Trophoblast cell (in vitro differentiated cells and primary cell): ENCODE results near the gene SLX4IP.
A peak's percentile ranks its signal among the peaks of the same experiment; 100 is the strongest.

Source experiments
- DNase-seq, 2 donors: peaks; one replicate each; pipeline ENCODE4 v3.0.0-alpha.2; 2016
- H2AFZ ChIP-seq: 2 replicates; pipeline ENCODE4 v1.6.1; 2013; ENCODE audit warnings: low read length, moderate library complexity, mild to moderate bottlenecking; ENCODE audit not compliant: insufficient read depth, poor library complexity
- H2AK5ac ChIP-seq: 2 replicates; pipeline ENCODE4 v1.6.1; 2013; ENCODE audit warnings: mild to moderate bottlenecking, low read length
- H2BK120ac ChIP-seq: 2 replicates; pipeline ENCODE4 v1.6.1; 2013; ENCODE audit warnings: low read length, mild to moderate bottlenecking, moderate library complexity; ENCODE audit not compliant: insufficient read depth, poor library complexity
- H2BK12ac ChIP-seq: 2 replicates; pipeline ENCODE4 v1.6.1; 2013; ENCODE audit warnings: mild to moderate bottlenecking, low read length, moderate library complexity
- H2BK5ac ChIP-seq: 2 replicates; pipeline ENCODE4 v1.6.1; 2013; ENCODE audit warnings: low read length, low read depth, moderate library complexity, mild to moderate bottlenecking; ENCODE audit not compliant: poor library complexity
- H3K14ac ChIP-seq: 2 replicates; pipeline ENCODE4 v1.6.1; 2013; ENCODE audit warnings: mild to moderate bottlenecking, low read length
- H3K18ac ChIP-seq: 2 replicates; pipeline ENCODE4 v1.6.1; 2013; ENCODE audit warnings: mild to moderate bottlenecking, low read length
- H3K23ac ChIP-seq: 2 replicates; pipeline ENCODE4 v1.6.1; 2013; ENCODE audit warnings: low read length
- H3K27ac ChIP-seq: 2 replicates; pipeline ENCODE4 v1.5.1; 2013; ENCODE audit warnings: low read depth, mild to moderate bottlenecking, inconsistent platforms, low read length, moderate library complexity
- H3K27me3 ChIP-seq: 2 replicates; pipeline ENCODE4 v1.6.1; 2013; ENCODE audit warnings: inconsistent platforms, mild to moderate bottlenecking, low read length, moderate library complexity; ENCODE audit not compliant: insufficient read depth
- H3K36me3 ChIP-seq, 2 experiments: 1 replicate in 1 of 2; 2 replicates in 1 of 2; pipeline ENCODE4 v1.6.1; 2013; ENCODE audit warnings: low read length in 2 of 2, mild to moderate bottlenecking in 2 of 2, moderate library complexity in 1 of 2; ENCODE audit not compliant: insufficient read depth in 2 of 2, control insufficient read depth in 1 of 2
- H3K4ac ChIP-seq: 2 replicates; pipeline ENCODE4 v1.6.1; 2013; ENCODE audit warnings: low read depth, mild to moderate bottlenecking, low read length, moderate library complexity
- H3K4me1 ChIP-seq, 2 experiments: 1 replicate in 1 of 2; 2 replicates in 1 of 2; pipeline ENCODE4 v1.6.1; 2013; ENCODE audit warnings: low read length in 2 of 2, mild to moderate bottlenecking in 2 of 2, moderate library complexity in 1 of 2; ENCODE audit not compliant: insufficient read depth in 2 of 2, control insufficient read depth in 1 of 2
- H3K4me2 ChIP-seq: 2 replicates; pipeline ENCODE4 v1.6.1; 2013; ENCODE audit warnings: inconsistent platforms, mild to moderate bottlenecking, low read length, moderate library complexity
- H3K4me3 ChIP-seq: 2 replicates; pipeline ENCODE4 v1.5.1; 2013; ENCODE audit warnings: mild to moderate bottlenecking, low read depth, low read length, inconsistent platforms
- H3K79me1 ChIP-seq: one replicate; pipeline ENCODE4 v1.6.1; 2013; ENCODE audit warnings: low read length
- H3K79me2 ChIP-seq: 2 replicates; pipeline ENCODE4 v1.6.1; 2013; ENCODE audit warnings: low read length, mild to moderate bottlenecking; ENCODE audit not compliant: control insufficient read depth, insufficient read depth, poor library complexity
- H3K9ac ChIP-seq: 2 replicates; pipeline ENCODE4 v1.6.1; 2013; ENCODE audit warnings: mild to moderate bottlenecking, low read length
- H3K9me3 ChIP-seq: 2 replicates; pipeline ENCODE4 v1.6.1; 2013; ENCODE audit warnings: low read depth, mild to moderate bottlenecking, control low read depth, inconsistent platforms, low read length; ENCODE audit not compliant: insufficient read depth
- H4K12ac ChIP-seq: 2 replicates; pipeline ENCODE4 v1.6.1; 2013; ENCODE audit warnings: low read depth, mild to moderate bottlenecking, low read length, moderate library complexity
- H4K8ac ChIP-seq: 2 replicates; pipeline ENCODE4 v1.6.1; 2013; ENCODE audit warnings: low read depth, mild to moderate bottlenecking, low read length, moderate library complexity
- H4K91ac ChIP-seq: one replicate; pipeline ENCODE4 v1.6.1; 2013; ENCODE audit warnings: low read depth, mild to moderate bottlenecking, low read length, moderate library complexity
- WGBS: extraction: QIAGEN DNeasy Blood & Tissue Kit; methylation state at CpG from one replicate; pipeline ENCODE4 v1.1.7; 2013; ENCODE audit warnings: missing lambda C conversion rate; ENCODE audit not compliant: insufficient read length, insufficient coverage; ENCODE audit errors: extremely low coverage; 5-methylcytosine and 5-hydroxymethylcytosine counted together

The SLX4IP gene

DNA sequence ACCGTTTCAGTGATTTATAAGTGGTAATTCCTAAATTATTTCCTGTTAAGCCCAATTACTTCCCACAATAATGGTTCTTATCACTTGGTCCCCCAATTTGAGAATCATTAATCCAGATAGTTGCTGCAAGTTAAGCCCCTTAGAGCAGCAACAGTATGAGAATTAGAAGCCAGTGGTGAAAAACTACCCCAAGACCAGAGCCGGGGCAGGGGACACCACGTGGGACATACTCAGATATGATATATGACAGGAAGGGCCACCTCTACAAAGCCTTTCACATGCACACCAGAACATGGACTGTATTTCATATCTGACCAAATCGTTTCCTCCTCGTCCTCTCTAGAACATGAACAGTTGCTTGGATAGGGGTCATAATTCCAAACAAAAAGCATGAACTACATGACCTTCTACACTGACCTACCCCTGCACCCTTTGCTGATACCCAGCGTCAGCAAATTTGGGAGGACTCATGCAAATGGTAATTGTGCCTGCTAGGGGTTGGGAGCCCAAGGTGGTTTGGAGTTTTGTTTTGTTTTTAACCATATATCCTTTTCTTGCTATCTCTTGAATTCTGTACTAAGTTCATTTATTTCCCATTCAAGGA lies 234.8 kb downstream of the SLX4IP start:
- peaks cover 18% of the 10 kb centered on the region for H3K79me2 ChIP-seq
- no peak overlapping the region for H3K18ac ChIP-seq
- H3K27ac ChIP-seq = no peak overlapping the region
- H3K4me3 ChIP-seq = no peak overlapping the region
- H2AK5ac ChIP-seq = no peak overlapping the region
- no peaks in the 10 kb centered on the region for H3K9me3 ChIP-seq
- H2BK120ac ChIP-seq = no peak overlapping the region
- H4K8ac ChIP-seq = no peak overlapping the region
- H3K9ac ChIP-seq = no peak overlapping the region
- H4K12ac ChIP-seq = no peak overlapping the region
- no peak overlapping the region for H2BK5ac ChIP-seq
- no peak overlapping the region for H3K4ac ChIP-seq
- no peaks in the 10 kb centered on the region for H3K27me3 ChIP-seq
- no peak for DNase-seq
- H2AFZ ChIP-seq = no peak overlapping the region
- peak overlapping the region; percentile 8 for H3K4me2 ChIP-seq
- WGBS = no CpG with 5 or more reads among the region's 6 CpGs
- H2BK12ac ChIP-seq = no peak overlapping the region
- H3K4me1 ChIP-seq = peaks cover 17 to 31% of the 10 kb centered on the region in 2 experiments
- H3K79me1 ChIP-seq = peaks cover 34% of the 10 kb centered on the region
- no peak overlapping the region for H3K23ac ChIP-seq
- H3K14ac ChIP-seq = no peak overlapping the region
- H4K91ac ChIP-seq = no peak overlapping the region
- peaks cover 13 to 35% of the 10 kb centered on the region in 2 experiments for H3K36me3 ChIP-seq

DNA sequence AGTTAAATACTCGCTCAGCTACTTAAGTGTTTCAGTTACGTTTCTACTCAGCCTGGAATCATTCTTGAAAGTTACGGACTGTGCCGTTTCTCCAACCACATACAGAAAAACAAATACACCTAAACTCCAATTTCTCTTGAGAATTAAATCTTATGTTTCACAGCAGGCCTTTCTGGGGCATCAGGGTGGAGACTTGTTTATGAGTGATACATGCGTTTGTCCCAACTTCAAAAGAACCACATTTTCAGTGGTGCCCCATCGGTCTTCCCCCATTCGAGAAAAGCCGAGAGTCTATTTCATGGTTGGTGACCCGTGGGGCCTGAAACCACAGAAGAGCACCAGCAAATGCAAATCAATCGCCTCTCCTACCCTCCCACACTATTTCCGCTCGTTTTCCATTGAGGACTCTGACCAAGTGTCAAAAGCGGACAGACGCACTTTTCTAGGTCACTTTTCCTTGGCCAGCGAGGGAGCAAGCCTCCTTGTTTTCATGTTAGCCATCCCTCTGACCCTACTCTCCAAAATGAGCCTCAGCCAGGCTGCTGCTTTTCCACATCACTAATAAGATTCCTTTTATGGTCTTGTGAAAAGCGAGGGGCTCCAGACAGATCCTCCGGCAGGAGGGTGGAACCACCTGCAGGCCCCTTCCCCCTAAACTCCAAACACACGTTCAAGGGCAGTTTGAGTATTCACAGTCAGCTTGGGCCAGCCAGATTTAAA lies 235.6 kb downstream of the SLX4IP start:
- H3K36me3 ChIP-seq = peaks cover 13 to 34% of the 10 kb centered on the region in 2 experiments
- H3K4ac ChIP-seq = no peak overlapping the region
- no CpG with 5 or more reads among the region's 18 CpGs for WGBS

DNA sequence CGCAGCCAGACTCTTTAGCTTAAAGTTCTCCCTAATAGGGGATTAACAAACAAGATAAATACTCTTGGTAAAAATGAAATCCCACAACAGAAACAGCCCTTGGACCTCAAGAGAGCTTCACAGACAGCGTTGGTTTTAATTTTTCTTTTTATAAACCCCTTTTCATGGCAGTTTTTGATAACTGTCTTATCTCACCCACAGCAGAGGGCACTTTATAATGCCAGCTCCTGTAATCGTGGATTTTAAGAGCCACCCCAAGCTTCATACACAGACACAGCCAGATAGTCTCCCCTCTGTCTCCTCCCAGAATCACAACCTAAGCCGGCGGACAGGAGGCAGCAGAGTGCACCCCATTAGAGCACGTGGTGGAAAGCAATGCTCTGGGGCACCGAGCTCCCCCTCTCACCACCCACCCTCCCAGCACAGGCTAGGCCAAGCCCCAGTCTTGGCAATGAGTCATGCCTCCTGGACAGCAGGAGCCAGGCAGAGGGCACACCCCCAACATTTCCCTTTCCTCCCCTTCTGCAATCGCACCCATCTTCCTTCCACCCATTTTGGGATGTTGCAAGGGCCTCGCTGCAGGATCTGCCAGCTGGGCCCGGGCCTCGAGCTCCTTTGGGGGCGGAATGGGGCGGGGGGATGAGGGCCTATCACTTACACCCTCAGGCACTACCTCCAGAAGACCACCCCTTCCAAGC lies 236.3 kb downstream of the SLX4IP start:
- DNase-seq = peak in 1 of 2 donors; percentile 33
- Histone ChIP-seq H2BK5ac (no peak overlapping the region), H3K4me1 (peaks cover 12 to 24% of the 10 kb centered on the region in 2 experiments), H3K9me3 (no peaks in the 10 kb centered on the region), H3K14ac (peak overlapping the region; percentile 20), H3K4me2 (peak overlapping the region; percentile 97), H3K79me1 (peaks cover 29% of the 10 kb centered on the region), H3K18ac (peak overlapping the region; percentile 2), H3K36me3 (peaks cover 13 to 28% of the 10 kb centered on the region in 2 experiments), H4K8ac (no peak overlapping the region), H2BK120ac (no peak overlapping the region), H2AFZ (no peak overlapping the region), H3K79me2 (peaks cover 18% of the 10 kb centered on the region), H4K12ac (no peak overlapping the region), H2BK12ac (no peak overlapping the region), H3K23ac (no peak overlapping the region), H4K91ac (no peak overlapping the region), H3K27me3 (no peaks in the 10 kb centered on the region), H3K4me3 (peak overlapping the region; percentile 94), H3K9ac (peak overlapping the region; percentile 11), H2AK5ac (no peak overlapping the region), H3K27ac (no peak overlapping the region), H3K4ac (peak overlapping the region; percentile 24)
- WGBS = no CpG with 5 or more reads among the region's 13 CpGs

More for the DNA sequence above, 235.6 kb downstream of the SLX4IP start:
- H2BK5ac ChIP-seq = no peak overlapping the region
- H2AK5ac ChIP-seq = no peak overlapping the region
- H4K12ac ChIP-seq = no peak overlapping the region
- H3K79me1 ChIP-seq = peaks cover 35% of the 10 kb centered on the region
- H3K14ac ChIP-seq = no peak overlapping the region
- H3K4me1 ChIP-seq = peaks cover 17 to 31% of the 10 kb centered on the region in 2 experiments
- no peaks in the 10 kb centered on the region for H3K27me3 ChIP-seq
- H2BK12ac ChIP-seq = no peak overlapping the region
- H3K4me3 ChIP-seq = no peak overlapping the region
- no peak overlapping the region for H4K8ac ChIP-seq
- H3K4me2 ChIP-seq = peak overlapping the region; percentile 97
- no peak overlapping the region for H3K23ac ChIP-seq
- H3K9ac ChIP-seq = no peak overlapping the region
- peaks cover 18% of the 10 kb centered on the region for H3K79me2 ChIP-seq
- H2BK120ac ChIP-seq = no peak overlapping the region
- no peak overlapping the region for H4K91ac ChIP-seq
- no peak for DNase-seq
- H3K9me3 ChIP-seq = no peaks in the 10 kb centered on the region
- H2AFZ ChIP-seq = no peak overlapping the region
- no peak overlapping the region for H3K27ac ChIP-seq
- no peak overlapping the region for H3K18ac ChIP-seq

DNA sequence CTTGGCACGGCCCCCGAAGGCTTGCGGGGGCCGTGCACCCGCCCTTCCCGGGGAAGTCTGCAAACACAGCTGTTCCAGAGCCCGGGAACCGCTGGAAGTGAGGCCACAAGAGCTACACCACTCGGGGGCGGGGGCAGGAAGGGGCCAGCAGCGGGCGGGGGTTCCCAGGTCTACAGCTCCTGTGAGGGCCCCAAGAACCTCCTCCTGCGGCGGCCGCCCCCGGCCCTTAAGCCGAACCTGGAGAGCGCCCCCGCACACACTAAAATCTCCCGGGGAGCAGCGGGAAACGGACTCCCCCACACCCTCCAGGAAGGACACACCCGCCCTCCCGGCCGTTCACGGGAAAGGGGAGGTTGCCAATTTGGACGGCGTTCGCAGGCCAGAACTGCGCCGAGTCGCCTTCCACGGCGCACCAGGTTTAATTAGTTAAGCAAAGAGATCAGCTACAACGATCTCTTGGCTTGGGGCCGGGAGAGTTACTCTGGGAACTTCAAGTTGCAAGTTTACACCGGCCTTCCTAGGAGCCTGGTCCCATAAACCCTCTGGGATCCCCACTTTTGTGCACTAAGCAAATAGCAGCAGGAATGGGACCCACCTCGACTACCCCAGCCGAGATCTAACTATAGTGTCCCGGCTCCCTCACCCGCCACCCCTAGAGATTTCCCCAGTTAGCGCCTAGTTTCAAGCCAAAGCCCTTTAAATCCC lies 237.0 kb downstream of the SLX4IP start:
- no peaks in the 10 kb centered on the region for H3K27me3 ChIP-seq
- H2AFZ ChIP-seq = peak overlapping the region; percentile 4
- H4K8ac ChIP-seq = peak overlapping the region; percentile 11
- H2BK12ac ChIP-seq = peak overlapping the region; percentile 15
- H3K27ac ChIP-seq = no peak overlapping the region
- H4K12ac ChIP-seq = no peak overlapping the region
- H3K79me2 ChIP-seq = peaks cover 18% of the 10 kb centered on the region
- WGBS = no CpG with 5 or more reads among the region's 42 CpGs
- H2BK120ac ChIP-seq = peak overlapping the region; percentile 38
- H3K4ac ChIP-seq = peak overlapping the region; percentile 37
- H3K14ac ChIP-seq = peak overlapping the region; percentile 33
- H3K18ac ChIP-seq = peak overlapping the region; percentile 72
- H3K4me3 ChIP-seq = peak overlapping the region; percentile 94
- peak overlapping the region; percentile 97 for H3K9ac ChIP-seq
- peaks cover 28% of the 10 kb centered on the region for H3K79me1 ChIP-seq
- H3K9me3 ChIP-seq = no peaks in the 10 kb centered on the region
- H3K36me3 ChIP-seq = peaks cover 9 to 23% of the 10 kb centered on the region in 2 experiments
- DNase-seq = peak in 1 of 2 donors; percentile 25
- H2BK5ac ChIP-seq = peak overlapping the region; percentile 11
- H4K91ac ChIP-seq = peak overlapping the region; percentile 16
- no peak overlapping the region for H3K23ac ChIP-seq
- H3K4me1 ChIP-seq = peaks cover 6 to 18% of the 10 kb centered on the region in 2 experiments
- H2AK5ac ChIP-seq = no peak overlapping the region
- H3K4me2 ChIP-seq = peak overlapping the region; percentile 97
